Loucy (cell line): ENCODE measurements around the gene IL16.

Experiments
- EZH2phosphoT487 ChIP-seq: fragments of 200-600 bp; IDR thresholded peaks from 2 replicates; pipeline ENCODE4 v1.6.1; 2018; ENCODE audit warnings: antibody characterized with exemption, mild to moderate bottlenecking, moderate library complexity, borderline replicate concordance
- TF ChIP-seq, protein P1 (sequence below): fragments of 200-600 bp; sonication (generic); conservative IDR thresholded peaks from 2 replicates; pipeline ENCODE4 v1.5.1; 2014; ENCODE audit warnings: mild to moderate bottlenecking, antibody characterized with exemption, low read length

DNA sequence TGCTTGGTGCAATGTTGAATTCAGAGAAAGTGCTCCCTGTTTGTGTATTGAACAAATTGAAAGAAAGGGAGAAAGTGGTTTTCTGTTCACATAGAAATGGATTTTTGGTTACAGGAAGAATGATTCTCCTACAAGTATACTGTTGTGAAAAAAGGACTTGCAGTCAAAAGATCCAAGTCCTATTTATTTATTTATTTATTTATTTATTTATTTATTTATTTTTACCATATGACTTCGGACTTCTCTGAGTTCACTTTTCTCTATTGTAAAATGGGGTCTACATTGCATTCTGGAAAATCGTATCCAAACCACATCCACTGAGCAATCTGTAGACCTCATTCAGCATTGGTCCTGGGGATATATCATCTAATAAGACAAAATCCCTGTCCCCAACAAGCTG is 81.2 kb downstream of the IL16 start:
- TF ChIP-seq, protein P1, sequence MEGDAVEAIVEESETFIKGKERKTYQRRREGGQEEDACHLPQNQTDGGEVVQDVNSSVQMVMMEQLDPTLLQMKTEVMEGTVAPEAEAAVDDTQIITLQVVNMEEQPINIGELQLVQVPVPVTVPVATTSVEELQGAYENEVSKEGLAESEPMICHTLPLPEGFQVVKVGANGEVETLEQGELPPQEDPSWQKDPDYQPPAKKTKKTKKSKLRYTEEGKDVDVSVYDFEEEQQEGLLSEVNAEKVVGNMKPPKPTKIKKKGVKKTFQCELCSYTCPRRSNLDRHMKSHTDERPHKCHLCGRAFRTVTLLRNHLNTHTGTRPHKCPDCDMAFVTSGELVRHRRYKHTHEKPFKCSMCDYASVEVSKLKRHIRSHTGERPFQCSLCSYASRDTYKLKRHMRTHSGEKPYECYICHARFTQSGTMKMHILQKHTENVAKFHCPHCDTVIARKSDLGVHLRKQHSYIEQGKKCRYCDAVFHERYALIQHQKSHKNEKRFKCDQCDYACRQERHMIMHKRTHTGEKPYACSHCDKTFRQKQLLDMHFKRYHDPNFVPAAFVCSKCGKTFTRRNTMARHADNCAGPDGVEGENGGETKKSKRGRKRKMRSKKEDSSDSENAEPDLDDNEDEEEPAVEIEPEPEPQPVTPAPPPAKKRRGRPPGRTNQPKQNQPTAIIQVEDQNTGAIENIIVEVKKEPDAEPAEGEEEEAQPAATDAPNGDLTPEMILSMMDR = no peak
- TF ChIP-seq EZH2phosphoT487 = no peak
